Measurements from ENCODE around the gene ARID5B. TPM values are rescaled to one million over a fixed set of nuclear protein-coding genes. Genes with fewer than 3 reads are reported as not detected.
A peak's percentile ranks its signal among the peaks of the same experiment; 100 is the strongest.
"Not testable (repeated sequence)": the region's sequence is repeated elsewhere in the genome, so short reads cannot be mapped to it uniquely, and the experiment has no call there.

Gene ARID5B
- total RNA-seq, 2 experiments from 2014 or later, result 34.8 to 35.9 TPM

GRCh38 chr10:61974601-61975390, 73.3 kb downstream of the ARID5B start:
- Mint-ChIP-seq H3K4me3 (no peak overlapping the region), H3K36me3 (peaks cover 41% of the 10 kb centered on the region), H3K9me3 (ENCODE audit: low read depth) (peaks cover 3% of the 10 kb centered on the region), H3K27me3 (no peaks in the 10 kb centered on the region), H3K4me1 (peaks cover 28% of the 10 kb centered on the region), H3K27ac (no peak overlapping the region)
- DNase-seq (no peak), ATAC-seq (no peak)
- CTCF ChIA-PET, result interaction anchor here (1.4 to 2.2 kb wide), 2 partner anchors 13 kb away, joined by 4 to 7 read pairs; no protein-coding TSS in a partner anchor

- ATAC-seq (no peak), DNase-seq (no peak)
- CTCF ChIA-PET, result interaction anchor here (1.4 to 2.2 kb wide), 2 partner anchors 13 to 14 kb away, joined by 4 to 7 read pairs; no protein-coding TSS in a partner anchor
- Mint-ChIP-seq H3K9me3 (ENCODE audit: low read depth) (peaks cover 3% of the 10 kb centered on the region), H3K27ac (no peak overlapping the region), H3K27me3 (no peaks in the 10 kb centered on the region), H3K4me1 (peaks cover 22% of the 10 kb centered on the region), H3K36me3 (peaks cover 41% of the 10 kb centered on the region), H3K4me3 (no peak overlapping the region)
Measured at GRCh38 chr10:61975391-61975932, 74.0 kb downstream of the ARID5B start.

DNA sequence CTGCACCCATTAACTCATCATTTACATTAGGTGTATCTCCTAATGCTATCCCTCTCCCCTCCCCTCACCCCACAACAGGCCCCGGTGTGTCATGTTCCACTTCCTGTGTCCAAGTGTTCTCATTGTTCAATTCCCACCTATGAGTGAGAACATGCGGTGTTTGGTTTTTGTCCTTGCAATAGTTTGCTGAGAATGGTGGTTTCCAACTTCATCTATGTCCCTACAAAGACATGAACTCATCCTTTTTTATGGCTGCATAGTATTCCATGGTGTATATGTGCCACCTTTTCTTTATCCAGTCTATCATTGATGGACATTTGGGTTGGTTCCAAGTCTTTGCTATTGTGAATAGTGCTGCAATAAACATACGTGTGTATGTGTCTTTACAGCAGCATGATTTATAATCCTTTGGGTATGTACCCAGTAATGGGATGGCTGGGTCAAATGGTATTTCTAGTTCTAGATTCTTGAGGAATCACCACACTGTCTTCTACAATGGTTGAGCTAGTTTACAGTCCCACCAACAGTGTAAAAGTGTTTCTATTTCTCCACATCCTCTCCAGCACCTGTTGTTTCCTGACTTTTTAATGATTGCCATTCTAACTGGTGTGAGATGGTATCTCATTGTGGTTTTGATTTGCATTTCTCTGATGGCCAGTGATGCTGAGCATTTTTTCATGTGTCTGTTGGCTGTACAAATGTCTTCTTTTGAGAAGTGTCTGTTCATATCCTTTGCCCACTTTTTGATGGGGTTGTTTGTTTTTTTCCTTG, 75.6 kb downstream of the ARID5B start:
- H3K36me3 Mint-ChIP-seq, result peaks cover 42% of the 10 kb centered on the region
- H3K27ac Mint-ChIP-seq; DNase-seq; H3K9me3 Mint-ChIP-seq (ENCODE audit: low read depth); ATAC-seq; H3K27me3 Mint-ChIP-seq; H3K4me3 Mint-ChIP-seq; CTCF ChIA-PET: not testable (repeated sequence)
- peaks cover 18% of the 10 kb centered on the region for H3K4me1 Mint-ChIP-seq

DNA sequence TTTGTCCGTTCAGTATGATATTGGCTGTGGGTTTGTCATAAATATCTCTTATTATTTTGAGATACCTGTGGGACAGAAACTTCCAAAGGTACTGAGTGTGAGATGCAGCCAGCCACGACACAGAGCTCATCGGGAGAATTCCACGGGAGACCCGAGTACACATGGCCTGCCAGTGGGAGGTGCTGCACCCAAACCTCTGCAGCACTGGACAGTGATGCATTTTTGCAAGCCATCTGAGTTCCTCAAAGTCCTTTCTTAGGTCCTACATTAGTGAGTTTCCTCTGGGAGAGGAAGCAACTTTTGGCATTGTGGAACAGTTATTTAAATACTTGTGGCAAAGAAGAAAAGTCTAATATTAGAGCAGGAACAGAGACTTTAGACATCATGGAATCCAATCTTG, 77.5 kb downstream of the ARID5B start:
- DNase-seq, result no peak
- no peak for ATAC-seq
- H3K4me3 Mint-ChIP-seq, result no peak overlapping the region
- CTCF ChIA-PET, result no interaction called here
- no peaks in the 10 kb centered on the region for H3K27me3 Mint-ChIP-seq
- no peak overlapping the region for H3K27ac Mint-ChIP-seq
- H3K36me3 Mint-ChIP-seq, result peaks cover 44% of the 10 kb centered on the region
- peaks cover 3% of the 10 kb centered on the region for H3K9me3 Mint-ChIP-seq (ENCODE audit: low read depth)
- peaks cover 18% of the 10 kb centered on the region for H3K4me1 Mint-ChIP-seq

DNA sequence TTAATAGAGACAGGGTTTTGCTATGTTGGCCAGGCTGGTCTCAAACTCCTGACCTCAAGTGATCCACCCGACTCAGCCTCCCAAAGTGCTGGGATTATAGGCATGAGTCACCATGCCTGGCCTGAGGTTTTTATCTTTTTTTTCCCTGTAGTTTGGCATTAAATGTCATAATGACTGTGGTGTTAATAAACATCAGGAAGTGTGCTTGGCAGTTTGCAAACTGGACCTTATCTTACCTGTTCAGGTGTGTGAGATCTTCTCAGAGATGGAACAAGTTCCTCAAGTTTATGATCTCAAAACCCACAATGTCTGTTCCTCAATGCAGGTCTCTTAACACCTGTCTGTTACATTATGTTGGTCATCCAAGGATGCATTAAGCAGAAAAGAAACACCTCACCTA, 80.0 kb downstream of the ARID5B start:
- Mint-ChIP-seq H3K36me3 (peaks cover 46% of the 10 kb centered on the region), H3K4me1 (peaks cover 31% of the 10 kb centered on the region), H3K27me3 (no peaks in the 10 kb centered on the region), H3K9me3 (ENCODE audit: low read depth) (peaks cover 2% of the 10 kb centered on the region), H3K27ac (no peak overlapping the region), H3K4me3 (no peak overlapping the region)
- ATAC-seq, result no peak
- CTCF ChIA-PET, result no interaction called here
- DNase-seq, result no peak

GRCh38 chr10:61983255-61983654, 81.8 kb downstream of the ARID5B start:
- H3K4me1 Mint-ChIP-seq, result peaks cover 40% of the 10 kb centered on the region
- no peak for ATAC-seq
- H3K36me3 Mint-ChIP-seq, result peaks cover 40% of the 10 kb centered on the region
- no peaks in the 10 kb centered on the region for H3K9me3 Mint-ChIP-seq (ENCODE audit: low read depth)
- no peak overlapping the region for H3K27ac Mint-ChIP-seq
- H3K27me3 Mint-ChIP-seq, result no peaks in the 10 kb centered on the region
- CTCF ChIA-PET, result interaction anchor here (0.8 kb wide), 1 partner anchor 16 kb away, joined by 3 read pairs; no protein-coding TSS in a partner anchor
- DNase-seq, result no peak
- H3K4me3 Mint-ChIP-seq, result no peak overlapping the region

DNA sequence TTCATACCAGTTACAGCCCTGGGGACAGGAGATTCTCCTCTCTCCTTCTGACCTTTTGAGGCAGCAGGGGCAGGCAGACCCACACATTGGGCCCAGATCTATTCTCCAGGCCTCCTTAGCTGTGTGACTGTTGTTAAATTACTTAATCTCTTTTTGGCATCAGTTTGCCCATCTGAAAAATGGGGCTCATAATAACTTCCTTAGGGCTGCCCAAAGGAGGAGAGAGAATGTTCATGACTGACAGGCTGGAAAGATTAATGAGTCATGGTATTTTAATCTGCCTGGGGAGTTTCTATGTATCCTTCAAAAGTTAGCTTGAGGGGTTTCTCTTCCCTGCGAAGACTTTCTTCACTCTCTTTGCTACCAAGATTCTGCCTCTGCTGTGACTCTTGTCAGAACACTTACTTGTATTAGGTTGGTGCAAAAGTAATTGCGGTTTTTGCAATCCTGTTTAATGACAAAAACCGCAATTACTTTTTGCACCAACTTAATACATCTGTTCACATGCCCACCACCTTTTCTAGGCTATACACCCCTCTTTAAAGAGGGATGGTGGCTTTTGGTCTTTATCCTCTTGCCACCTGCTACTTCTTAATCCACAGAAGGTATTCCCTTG, 83.4 kb downstream of the ARID5B start:
- ATAC-seq, result no peak
- no peak overlapping the region for H3K4me3 Mint-ChIP-seq
- DNase-seq, result no peak
- H3K27ac Mint-ChIP-seq, result no peak overlapping the region
- no peaks in the 10 kb centered on the region for H3K27me3 Mint-ChIP-seq
- no peaks in the 10 kb centered on the region for H3K9me3 Mint-ChIP-seq (ENCODE audit: low read depth)
- CTCF ChIA-PET, result no interaction called here
- peaks cover 33% of the 10 kb centered on the region for H3K36me3 Mint-ChIP-seq
- peaks cover 48% of the 10 kb centered on the region for H3K4me1 Mint-ChIP-seq

GRCh38 chr10:61985715-61986114, 84.2 kb downstream of the ARID5B start:
- CTCF ChIA-PET, result interaction anchor here (1.2 kb wide), 1 partner anchor 52 kb away, joined by 3 read pairs; no protein-coding TSS in a partner anchor
- DNase-seq (no peak), ATAC-seq (no peak)
- no peak overlapping the region for H3K4me3 Mint-ChIP-seq
- H3K27ac Mint-ChIP-seq, result peak overlapping the region; percentile 64
- no peaks in the 10 kb centered on the region for H3K27me3 Mint-ChIP-seq
- peaks cover 31% of the 10 kb centered on the region for H3K36me3 Mint-ChIP-seq
- H3K9me3 Mint-ChIP-seq (ENCODE audit: low read depth), result no peaks in the 10 kb centered on the region
- H3K4me1 Mint-ChIP-seq, result peaks cover 54% of the 10 kb centered on the region

DNA sequence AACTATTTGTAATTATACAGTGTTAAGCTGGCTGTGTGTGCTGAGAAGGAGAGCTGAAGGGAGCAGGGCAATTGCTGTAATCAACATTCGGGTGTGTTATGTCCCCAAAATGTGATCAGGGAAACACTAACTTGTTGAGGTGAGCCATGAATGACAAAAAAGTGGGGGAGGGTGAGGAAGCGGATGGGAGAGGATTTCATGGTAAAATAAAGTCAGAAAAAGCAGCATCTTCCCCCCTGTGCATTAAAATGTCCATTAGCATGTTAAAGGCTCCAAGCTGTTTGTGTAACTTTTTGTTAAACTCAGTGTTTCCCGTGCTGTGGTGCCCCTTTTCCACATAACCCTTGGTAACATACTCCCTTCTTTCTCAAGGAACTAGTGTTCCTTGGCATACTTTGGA, 84.9 kb downstream of the ARID5B start:
- CTCF ChIA-PET, result interaction anchor here (1.2 kb wide), 1 partner anchor 52 kb away, joined by 3 read pairs; no protein-coding TSS in a partner anchor
- Mint-ChIP-seq H3K4me3 (no peak overlapping the region), H3K4me1 (peaks cover 59% of the 10 kb centered on the region), H3K27ac (peak overlapping the region; percentile 97), H3K9me3 (ENCODE audit: low read depth) (peaks cover 2% of the 10 kb centered on the region), H3K36me3 (peaks cover 34% of the 10 kb centered on the region), H3K27me3 (no peaks in the 10 kb centered on the region)
- DNase-seq (no peak), ATAC-seq (no peak)

DNA sequence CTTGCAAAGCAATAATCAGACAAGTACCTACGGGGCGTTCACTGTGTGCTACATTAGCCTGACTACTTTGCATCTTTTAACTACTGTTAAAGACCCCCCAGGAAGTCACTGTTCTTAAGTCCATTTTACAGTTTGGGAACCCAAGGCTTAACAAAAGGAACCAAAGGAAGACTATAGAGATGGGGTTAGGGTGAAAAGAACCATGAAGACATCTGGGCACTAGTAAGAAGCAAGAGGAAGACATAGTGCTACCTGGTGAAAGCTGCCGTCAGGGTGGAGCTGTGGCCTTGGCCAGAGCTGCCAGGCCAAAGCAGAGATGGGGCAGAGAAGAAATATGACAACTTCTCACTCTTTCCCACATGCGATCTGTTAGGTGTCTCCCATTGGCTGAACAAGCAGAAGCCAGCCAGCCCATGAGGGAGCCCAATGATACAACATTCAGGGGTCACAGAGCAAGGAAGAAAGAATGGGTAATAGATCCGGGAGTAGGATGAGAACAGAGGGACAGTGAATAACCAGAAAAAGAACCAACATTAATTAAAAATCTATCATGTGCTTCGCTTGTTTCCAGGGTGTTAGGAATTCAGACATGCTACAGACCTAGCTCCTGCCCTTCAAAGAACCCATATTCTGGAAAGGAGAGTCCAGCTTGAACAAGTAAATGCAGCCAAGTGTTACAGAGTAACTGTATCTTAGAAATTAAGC, 85.4 kb downstream of the ARID5B start:
- peaks cover 37% of the 10 kb centered on the region for H3K36me3 Mint-ChIP-seq
- peak overlapping the region; percentile 9 for H3K4me3 Mint-ChIP-seq
- H3K27me3 Mint-ChIP-seq, result no peaks in the 10 kb centered on the region
- H3K9me3 Mint-ChIP-seq (ENCODE audit: low read depth), result peaks cover 2% of the 10 kb centered on the region
- DNase-seq, result no peak
- H3K27ac Mint-ChIP-seq, result peak overlapping the region; percentile 97
- CTCF ChIA-PET, result interaction anchor here (1.2 to 1.4 kb wide), 2 partner anchors 51 to 87 kb away, joined by 3 read pairs; no protein-coding TSS in a partner anchor
- no peak for ATAC-seq
- H3K4me1 Mint-ChIP-seq, result peaks cover 61% of the 10 kb centered on the region

DNA sequence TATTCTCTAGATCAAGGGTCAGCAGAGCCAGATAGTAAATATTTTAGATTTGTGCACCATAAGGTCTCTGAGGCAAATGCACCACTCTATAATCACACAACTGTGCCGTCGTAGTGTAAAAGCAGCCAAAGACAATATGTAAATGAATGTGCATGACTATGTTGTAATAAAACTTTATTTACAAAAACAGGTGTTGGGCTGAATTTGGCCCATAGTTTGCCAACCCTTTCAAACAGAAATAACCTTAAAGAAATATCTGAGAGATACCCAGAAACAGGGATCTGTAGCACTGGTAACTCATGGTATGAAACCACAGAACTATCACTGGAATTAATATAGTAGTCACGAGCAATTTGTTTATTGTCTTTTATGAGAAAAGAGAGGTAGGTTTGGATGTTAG, 86.0 kb downstream of the ARID5B start:
- H3K4me1 Mint-ChIP-seq, result peaks cover 67% of the 10 kb centered on the region
- peak overlapping the region; percentile 60 for H3K4me3 Mint-ChIP-seq
- ATAC-seq (peak; percentile 18), DNase-seq (no peak)
- no peaks in the 10 kb centered on the region for H3K27me3 Mint-ChIP-seq
- H3K36me3 Mint-ChIP-seq, result peaks cover 42% of the 10 kb centered on the region
- CTCF ChIA-PET, result interaction anchor here (0.6 to 2.2 kb wide), 9 partner anchors 12 to 258 kb away, joined by 3 to 10 read pairs (median 4); no protein-coding TSS in a partner anchor
- H3K27ac Mint-ChIP-seq, result peak overlapping the region; percentile 97
- H3K9me3 Mint-ChIP-seq (ENCODE audit: low read depth), result peaks cover 2% of the 10 kb centered on the region

DNA sequence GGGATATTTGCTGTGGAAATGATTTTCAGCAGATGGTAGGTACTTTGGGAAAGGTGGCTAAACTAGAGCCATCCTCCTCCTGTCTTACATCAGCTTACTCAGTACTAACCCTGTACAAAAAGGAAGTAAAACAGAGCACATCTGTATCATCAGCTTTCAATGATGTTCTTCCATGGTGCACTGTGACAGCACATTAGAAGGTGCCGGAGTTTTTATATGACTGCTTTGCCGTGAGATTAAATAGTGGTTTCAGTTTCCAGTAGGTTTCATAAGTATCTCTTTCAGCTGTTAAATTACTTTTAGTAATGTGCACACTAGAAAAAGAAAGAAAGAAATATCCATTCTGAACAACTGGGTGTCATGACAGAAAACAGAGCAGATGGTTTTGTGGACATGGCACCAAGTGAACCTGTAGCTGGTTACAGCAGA, 86.5 kb downstream of the ARID5B start:
- H3K27ac Mint-ChIP-seq, result peak overlapping the region; percentile 97
- peak; percentile 61 for DNase-seq
- peaks cover 44% of the 10 kb centered on the region for H3K36me3 Mint-ChIP-seq
- no peaks in the 10 kb centered on the region for H3K27me3 Mint-ChIP-seq
- ATAC-seq, result peak; percentile 91
- CTCF ChIA-PET, result interaction anchor here (0.6 to 2.2 kb wide), 12 partner anchors 12 to 257 kb away, joined by 3 to 10 read pairs (median 4); no protein-coding TSS in a partner anchor
- H3K4me3 Mint-ChIP-seq, result peak overlapping the region; percentile 60
- peaks cover 71% of the 10 kb centered on the region for H3K4me1 Mint-ChIP-seq
- H3K9me3 Mint-ChIP-seq (ENCODE audit: low read depth), result peaks cover 2% of the 10 kb centered on the region

Measured in activated CD8-positive, alpha-beta memory T cell treated with anti-CD3 and anti-CD28 coated beads, Interleukin-2, amount 10 ng/mL, durations not matched to agents 7 days and 5 days (primary cell).